Motor neuron (in vitro differentiated cells): ENCODE results near the gene RUNX2. TPM values are rescaled to one million over a fixed set of nuclear protein-coding genes. Genes with fewer than 3 reads are reported as not detected.
A peak's percentile ranks its signal among the peaks of the same experiment; 100 is the strongest.

Source experiments
- ATAC-seq, 8 experiments: fragments of 200-7000 bp; cut with Tn5 transposase; replicated peaks in 6 of 8; 2 replicates each; pipeline ENCODE4 v1.8.0; 2021; ENCODE audit warnings: mild to moderate bottlenecking in 8 of 8, moderate library complexity in 8 of 8
- H3K27ac ChIP-seq, 2 donors: fragments of 250-450 bp; sonication (Bioruptor Pico); 2 replicates each; pipeline ENCODE4 v1.9.0; 2021; ENCODE audit warnings: antibody characterized with exemption in 2 of 2, mild to moderate bottlenecking in 2 of 2, moderate library complexity in 1 of 2
- H3K4me1 ChIP-seq, 2 donors: fragments of 250-450 bp; sonication (Bioruptor Pico); replicated peaks in 1 of 2; 2 replicates each; pipeline ENCODE4 v1.6.1; 2021; ENCODE audit warnings: antibody characterized with exemption in 2 of 2, mild to moderate bottlenecking in 2 of 2, moderate library complexity in 1 of 2
- H3K4me3 ChIP-seq, 5 donors: fragments of 250-450 bp; sonication (Bioruptor Pico); 2 replicates each; pipeline ENCODE4 v1.9.0; 2021; ENCODE audit warnings: antibody characterized with exemption in 5 of 5, mild to moderate bottlenecking in 5 of 5, moderate library complexity in 4 of 5
- WGBS, 10 experiments: fragments of 450-650 bp; shearing (Covaris generic); methylation state at CpG; one replicate each; pipeline ENCODE4 v1.0.0; 2022; 5-methylcytosine and 5-hydroxymethylcytosine counted together
- in situ Hi-C, 9 experiments: fragments of 400-800 bp; cut with MboI; loops; one replicate each; pipeline ENCODE4 v1.15.0; 2021; ENCODE audit warnings: low sequenced_read_pairs in 9 of 9, low pct_unique_long_range_greater_than_20kb in 2 of 9; ENCODE audit not compliant: unreplicated experiment in 9 of 9
- total RNA-seq, 8 experiments: library from RNA; unstranded; fragments of 300-600 nt; gene quantifications; 2 replicates each; pipeline versions ENCODE4 v1.2.3 to v1.2.4, GENCODE V29; 2022

Gene RUNX2
- total RNA-seq, 8 experiments from 2014 or later, result 0.46 to 7.8 (median 1.8) TPM

GRCh38 chr6:45633272-45633908, 305.3 kb downstream of the RUNX2 start:
- Histone ChIP-seq H3K27ac (no peak overlapping the region), H3K4me1 (no peaks in the 10 kb centered on the region), H3K4me3 (no peak overlapping the region)
- WGBS, 10 experiments, result 50 to 100% (median 86%) methylated on average over 1 to 6 of the region's 6 CpGs; no CpG with 5 or more reads in 1 of the 10 experiments
- no peak for ATAC-seq
- in situ Hi-C loops, result no loop called here

GRCh38 chr6:45634231-45634630, 306.1 kb downstream of the RUNX2 start:
- in situ Hi-C loops, result no loop called here
- no peak overlapping the region for H3K4me3 ChIP-seq
- H3K4me1 ChIP-seq, result no peaks in the 10 kb centered on the region
- ATAC-seq, result no peak
- no peak overlapping the region for H3K27ac ChIP-seq
- 33 to 100% (median 81%) methylated on average over 1 to 2 of the region's 4 CpGs; no CpG with 5 or more reads in 3 of the 10 experiments for WGBS, 10 experiments

GRCh38 chr6:45635284-45635867, 307.2 kb downstream of the RUNX2 start:
- in situ Hi-C loops, result no loop called here
- H3K27ac ChIP-seq, result no peak overlapping the region
- no peaks in the 10 kb centered on the region for H3K4me1 ChIP-seq
- ATAC-seq, result no peak
- no peak overlapping the region for H3K4me3 ChIP-seq
- 30 to 100% (median 87%) methylated on average over 1 to 8 of the region's 8 CpGs; no CpG with 5 or more reads in 3 of the 10 experiments for WGBS, 10 experiments

DNA sequence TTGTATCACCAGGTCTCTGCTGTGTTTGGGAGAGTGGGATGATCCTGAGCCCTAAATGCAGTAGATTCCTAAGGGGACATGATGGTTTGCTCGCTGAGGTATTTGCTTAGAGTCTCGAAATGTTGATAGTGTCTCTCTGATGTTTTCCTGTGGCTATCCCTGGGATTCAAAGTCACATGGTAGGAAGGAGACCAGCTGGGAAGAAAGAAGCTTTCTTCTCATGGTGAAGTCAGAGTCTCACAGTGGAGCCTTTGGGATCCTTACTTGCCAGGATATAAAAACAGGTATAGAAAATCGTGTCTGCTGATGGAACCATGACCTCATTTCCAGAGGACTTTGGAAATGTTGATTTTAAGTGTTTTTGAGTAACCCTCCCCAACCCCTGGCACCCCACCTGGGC, 308.9 kb downstream of the RUNX2 start:
- Histone ChIP-seq H3K4me1 (no peaks in the 10 kb centered on the region), H3K27ac (no peak overlapping the region), H3K4me3 (no peak overlapping the region)
- ATAC-seq, result no peak
- whole genome bisulfite sequencing, 10 experiments, result 40 to 100% (median 71%) methylated on average over 1 to 3 of the region's 3 CpGs; no CpG with 5 or more reads in 2 of the 10 experiments
- in situ Hi-C loops, result no loop called here

GRCh38 chr6:45637611-45638257, 309.6 kb downstream of the RUNX2 start:
- ATAC-seq, result peak in 1 of 8 experiments; percentile 92
- Histone ChIP-seq H3K4me1 (no peaks in the 10 kb centered on the region), H3K27ac (no peak overlapping the region), H3K4me3 (no peak overlapping the region)
- WGBS, 10 experiments, result 30 to 100% (median 83%) methylated on average over 1 to 5 of the region's 7 CpGs; no CpG with 5 or more reads in 1 of the 10 experiments
- in situ Hi-C loops, result no loop called here

GRCh38 chr6:45640081-45640491, 312.0 kb downstream of the RUNX2 start:
- in situ Hi-C loops, result no loop called here
- ATAC-seq, result peak in 1 of 8 experiments; percentile 58
- Histone ChIP-seq H3K4me3 (no peak overlapping the region), H3K4me1 (no peaks in the 10 kb centered on the region), H3K27ac (no peak overlapping the region)
- 60 to 83% (median 63%) methylated on average over 1 to 2 of the region's 2 CpGs; no CpG with 5 or more reads in 6 of the 10 experiments for WGBS, 10 experiments

DNA sequence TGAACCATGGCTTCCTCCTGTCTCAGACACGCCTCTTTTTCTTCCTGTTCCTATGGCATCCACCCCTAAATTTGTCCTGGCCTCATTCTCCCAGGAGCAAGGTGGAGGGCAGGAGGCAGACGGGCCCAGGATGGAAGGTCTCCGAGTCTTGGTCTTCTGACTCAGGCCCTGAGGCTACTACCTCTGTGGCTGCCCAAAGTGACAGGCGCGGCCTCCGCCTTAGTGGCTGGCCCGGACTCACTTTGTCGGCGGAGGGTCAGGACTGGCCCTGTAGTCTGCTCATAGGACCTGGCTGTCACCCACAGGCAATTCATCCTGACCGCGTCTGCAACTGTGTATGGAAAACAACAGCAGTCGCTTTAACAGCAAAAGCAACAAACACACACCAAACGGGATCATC, 312.7 kb downstream of the RUNX2 start:
- in situ Hi-C loops, result no loop called here
- H3K4me3 ChIP-seq, result no peak overlapping the region
- no peaks in the 10 kb centered on the region for H3K4me1 ChIP-seq
- ATAC-seq, result no peak
- no peak overlapping the region for H3K27ac ChIP-seq
- WGBS, 10 experiments, result 83 to 100% (median 100%) methylated on average over 1 to 8 of the region's 13 CpGs; no CpG with 5 or more reads in 4 of the 10 experiments

DNA sequence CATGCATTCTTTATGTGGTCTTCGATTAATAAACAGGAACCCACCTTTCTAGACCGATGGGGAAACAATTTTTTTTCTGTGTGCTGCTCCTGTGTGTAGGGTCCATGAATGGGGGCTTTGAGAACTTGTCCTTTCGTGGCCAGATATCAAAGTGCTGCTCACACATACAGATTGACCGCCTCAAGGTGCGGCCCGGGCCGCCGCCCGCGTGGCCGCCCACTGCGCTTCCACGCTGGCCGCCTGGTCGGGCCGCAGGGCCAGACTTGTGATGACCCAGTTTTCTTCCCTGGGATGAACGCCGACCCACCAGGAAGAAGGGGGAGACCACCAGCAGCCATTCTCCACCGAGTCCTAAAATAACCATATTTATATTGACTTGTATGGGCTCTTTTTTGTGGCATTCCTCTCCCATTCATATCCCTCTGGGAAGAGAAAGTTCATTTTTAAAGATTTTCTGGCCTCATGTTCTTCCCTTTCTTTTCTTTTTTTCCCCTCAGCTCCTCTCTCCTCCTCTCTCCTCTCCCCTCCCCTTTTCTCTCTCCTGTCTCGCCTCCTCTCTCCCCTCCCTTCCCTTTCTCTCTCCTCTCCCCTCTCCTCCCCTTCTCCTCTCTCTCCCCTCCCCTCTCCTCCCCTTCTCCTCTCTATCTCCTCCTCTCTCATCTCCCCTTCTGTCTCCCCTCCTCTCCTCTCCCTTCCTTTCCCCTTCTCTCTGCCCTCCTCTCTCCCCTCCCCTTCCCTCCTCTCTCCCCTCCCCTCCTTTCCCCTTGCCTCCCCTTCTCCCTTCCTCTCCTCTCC, 314.4 kb downstream of the RUNX2 start:
- ATAC-seq, result no peak
- in situ Hi-C loops, result no loop called here
- Histone ChIP-seq H3K4me1 (no peaks in the 10 kb centered on the region), H3K4me3 (no peak overlapping the region), H3K27ac (no peak overlapping the region)
- 85 to 100% (median 93%) methylated on average over 2 to 18 of the region's 20 CpGs; no CpG with 5 or more reads in 1 of the 10 experiments for WGBS, 10 experiments

DNA sequence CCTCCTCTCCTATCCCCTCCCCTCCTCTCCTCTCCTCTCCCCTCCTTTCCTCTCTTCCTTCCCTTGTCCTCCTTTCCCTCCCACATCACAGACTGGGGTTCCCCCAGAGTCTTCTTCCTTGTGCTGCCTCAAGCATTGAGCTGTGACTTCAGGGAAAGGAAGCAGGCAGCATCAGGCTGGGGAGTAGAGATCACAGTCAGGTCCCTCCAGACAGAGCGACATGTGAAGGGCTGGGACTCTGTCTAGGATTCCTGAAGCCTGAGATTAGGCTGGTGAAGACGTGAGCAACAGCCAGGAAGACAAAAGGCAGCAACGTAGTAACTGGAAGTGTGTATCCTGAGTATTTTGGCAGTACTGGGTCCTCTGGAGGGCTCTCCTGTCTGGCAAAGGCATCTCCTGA, 315.0 kb downstream of the RUNX2 start:
- in situ Hi-C loops, result no loop called here
- Histone ChIP-seq H3K4me1 (no peaks in the 10 kb centered on the region), H3K4me3 (no peak overlapping the region), H3K27ac (no peak overlapping the region)
- 60% methylated on average over 1 to 2 of the region's 3 CpGs; no CpG with 5 or more reads in 8 of the 10 experiments for WGBS, 10 experiments
- no peak for ATAC-seq

DNA sequence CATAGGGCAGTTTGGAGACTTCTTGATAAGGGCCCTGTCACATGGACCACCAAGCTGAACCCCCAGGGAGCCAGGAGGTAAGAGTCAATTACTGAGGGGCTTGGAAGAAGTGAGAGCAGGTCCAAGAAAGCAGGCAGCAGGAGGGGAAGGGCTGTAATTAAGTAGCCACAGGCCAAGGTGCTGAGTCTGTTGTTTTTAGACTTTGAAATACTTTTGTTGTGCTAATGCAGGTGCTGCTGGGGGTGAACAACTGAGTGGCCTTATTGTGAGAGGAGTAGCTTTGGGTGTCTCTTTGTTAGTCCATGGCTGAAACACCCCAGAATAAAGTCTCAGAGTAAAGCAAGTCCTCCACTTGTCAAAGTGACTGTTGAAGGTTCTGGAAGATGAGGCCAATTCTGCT, 316.6 kb downstream of the RUNX2 start:
- no peak for ATAC-seq
- in situ Hi-C loops, result no loop called here

DNA sequence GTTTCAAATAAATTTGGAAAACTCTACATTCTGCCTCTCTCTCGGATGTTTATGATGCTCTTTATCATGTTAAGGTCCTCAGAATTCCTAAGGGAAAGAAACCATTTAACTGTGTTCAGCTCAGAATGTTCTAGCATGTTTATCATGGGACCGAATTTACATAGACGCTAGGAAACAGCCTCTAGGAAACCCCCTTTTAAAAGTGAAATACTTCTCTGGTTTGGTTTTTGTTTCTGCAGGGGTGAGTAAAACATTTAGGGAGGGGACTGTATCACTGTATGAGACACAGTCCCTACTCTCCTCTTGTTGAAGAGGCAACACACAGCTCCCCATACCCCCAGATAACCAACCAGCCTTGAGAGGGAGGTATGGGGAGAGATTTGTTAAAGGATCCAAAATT, 317.2 kb downstream of the RUNX2 start:
- no peak overlapping the region for H3K4me3 ChIP-seq
- 40 to 100% (median 78%) methylated on average over 1 to 3 of the region's 3 CpGs; no CpG with 5 or more reads in 2 of the 10 experiments for WGBS, 10 experiments
- in situ Hi-C loops, result no loop called here
- no peak for ATAC-seq
- H3K27ac ChIP-seq, result no peak overlapping the region
- no peaks in the 10 kb centered on the region for H3K4me1 ChIP-seq

More for the DNA sequence above, 316.6 kb downstream of the RUNX2 start:
- H3K27ac ChIP-seq, result no peak overlapping the region
- H3K4me3 ChIP-seq, result no peak overlapping the region
- H3K4me1 ChIP-seq, result no peaks in the 10 kb centered on the region

DNA sequence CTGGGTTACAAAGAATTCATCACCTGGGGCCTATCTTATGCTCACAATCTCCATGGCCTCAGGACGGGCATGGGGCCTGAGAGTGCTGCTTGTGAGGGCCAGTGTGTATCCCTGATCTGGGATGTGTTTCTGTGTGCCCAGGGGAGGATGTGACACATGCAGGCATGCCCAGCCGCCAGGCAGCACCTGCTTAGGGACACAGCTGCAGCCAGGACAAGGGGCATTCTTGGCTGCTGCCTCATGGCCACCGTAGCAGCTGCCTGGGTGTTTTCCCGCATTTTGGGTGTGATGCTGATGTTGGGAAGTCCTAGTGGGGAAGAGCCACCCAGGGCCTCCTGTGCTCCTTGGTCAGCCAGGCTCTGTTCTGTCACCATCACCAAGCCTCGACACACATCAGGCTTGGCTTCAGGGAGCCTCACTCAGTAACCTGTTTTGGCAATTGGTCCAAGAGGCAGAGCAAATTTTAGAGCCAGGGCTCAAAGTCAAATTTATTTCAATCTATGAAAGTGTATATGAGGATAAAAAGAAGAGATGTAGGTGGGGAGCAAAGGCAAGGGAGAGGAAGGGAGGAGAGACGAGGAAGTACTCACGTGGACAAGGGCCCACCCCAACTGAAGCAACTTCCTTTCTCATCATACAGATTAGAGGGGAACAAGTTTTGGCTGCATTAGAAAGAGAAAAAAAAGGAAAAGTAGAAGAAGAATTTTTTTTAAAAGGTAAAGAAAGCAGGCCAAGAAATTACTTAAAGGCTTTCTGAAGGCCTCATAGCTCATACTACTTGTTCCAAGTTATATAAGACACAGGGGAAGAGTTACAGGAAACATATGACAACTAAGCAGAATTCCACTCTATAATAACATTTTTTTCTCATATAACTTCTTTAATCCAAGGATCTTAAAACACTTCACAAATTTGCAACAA, 319.5 kb downstream of the RUNX2 start:
- peak in 3 of 8 experiments; percentile 31 to 49 (median 42) for ATAC-seq

More for the DNA sequence above, 319.5 kb downstream of the RUNX2 start:
- in situ Hi-C loops, result no loop called here
- Histone ChIP-seq H3K4me3 (no peak overlapping the region), H3K27ac (no peak overlapping the region), H3K4me1 (no peaks in the 10 kb centered on the region)
- 32 to 86% (median 78%) methylated on average over 1 to 5 of the region's 7 CpGs; no CpG with 5 or more reads in 2 of the 10 experiments for WGBS, 10 experiments
